ENCODE results near the gene CFAP61.

The CFAP61 gene

GRCh38 chr20:20181322-20181721 lies 129.0 kb downstream of the CFAP61 start:
- no peak for DNase-seq

- DNase-seq = no peak
Observed at GRCh38 chr20:20184149-20184548, 131.8 kb downstream of the CFAP61 start.

- DNase-seq = no peak
Observed at GRCh38 chr20:20184706-20185105, 132.4 kb downstream of the CFAP61 start.

GRCh38 chr20:20188647-20189046 lies 136.3 kb downstream of the CFAP61 start:
- DNase-seq = no peak

GRCh38 chr20:20192366-20192765 lies 140.0 kb downstream of the CFAP61 start:
- no peak for DNase-seq

- no peak for DNase-seq
Observed at GRCh38 chr20:20195021-20195705, 142.8 kb downstream of the CFAP61 start.

- no peak for DNase-seq
Observed at GRCh38 chr20:20196610-20197009, 144.3 kb downstream of the CFAP61 start.

- no peak for DNase-seq
Observed at GRCh38 chr20:20198011-20198410, 145.7 kb downstream of the CFAP61 start.

- no peak for DNase-seq
Observed at GRCh38 chr20:20199361-20200160, 147.2 kb downstream of the CFAP61 start.

GRCh38 chr20:20201124-20201523 lies 148.8 kb downstream of the CFAP61 start:
- DNase-seq = no peak

- DNase-seq = no peak
Observed at GRCh38 chr20:20201639-20202038, 149.3 kb downstream of the CFAP61 start.

- no peak for DNase-seq
Observed at GRCh38 chr20:20202768-20203167, 150.4 kb downstream of the CFAP61 start.

- no peak for DNase-seq
Observed at GRCh38 chr20:20203784-20204183, 151.5 kb downstream of the CFAP61 start.

GRCh38 chr20:20204256-20204655 lies 151.9 kb downstream of the CFAP61 start:
- no peak for DNase-seq

GRCh38 chr20:20205141-20205861 lies 153.0 kb downstream of the CFAP61 start:
- DNase-seq = no peak

- DNase-seq = no peak
Observed at GRCh38 chr20:20205862-20206236, 153.5 kb downstream of the CFAP61 start.

GRCh38 chr20:20206788-20207187 lies 154.5 kb downstream of the CFAP61 start:
- no peak for DNase-seq

- DNase-seq = no peak
Observed at GRCh38 chr20:20207291-20207690, 155.0 kb downstream of the CFAP61 start.

- no peak for DNase-seq
Observed at GRCh38 chr20:20207872-20208271, 155.5 kb downstream of the CFAP61 start.

- DNase-seq = no peak
Observed at GRCh38 chr20:20209684-20210083, 157.4 kb downstream of the CFAP61 start.

- DNase-seq = no peak
Observed at GRCh38 chr20:20210327-20210726, 158.0 kb downstream of the CFAP61 start.

GRCh38 chr20:20210943-20211273 lies 158.6 kb downstream of the CFAP61 start:
- DNase-seq = no peak

GRCh38 chr20:20211274-20211987 lies 159.1 kb downstream of the CFAP61 start:
- no peak for DNase-seq
